Endothelial cell (in vitro differentiated cells): ENCODE data around the gene VAV2. TPM values are rescaled to one million over a fixed set of nuclear protein-coding genes. Genes with fewer than 3 reads are reported as not detected.
A peak's percentile ranks its signal among the peaks of the same experiment; 100 is the strongest.

Experiments used
- DNase-seq: peaks from one replicate; pipeline ENCODE4 v3.0.0; 2021; ENCODE audit warnings: low spot score
- H3K27ac Mint-ChIP-seq: one replicate; pipeline ENCODE4 v1.8.0; 2021; ENCODE audit warnings: mixed read lengths, inconsistent platforms; ENCODE audit not compliant: unreplicated experiment
- H3K27me3 Mint-ChIP-seq: one replicate; pipeline ENCODE4 v1.8.0; 2021; ENCODE audit warnings: mild to moderate bottlenecking, moderate library complexity, mixed read lengths, inconsistent platforms; ENCODE audit not compliant: unreplicated experiment
- H3K36me3 Mint-ChIP-seq: one replicate; pipeline ENCODE4 v1.8.0; 2021; ENCODE audit warnings: mild to moderate bottlenecking, low read depth, mixed read lengths, inconsistent platforms; ENCODE audit not compliant: unreplicated experiment
- H3K4me1 Mint-ChIP-seq: one replicate; pipeline ENCODE4 v1.8.0; 2021; ENCODE audit warnings: mild to moderate bottlenecking, mixed read lengths, inconsistent platforms; ENCODE audit not compliant: unreplicated experiment
- H3K4me3 Mint-ChIP-seq: one replicate; pipeline ENCODE4 v1.8.0; 2021; ENCODE audit warnings: mild to moderate bottlenecking, mixed read lengths, inconsistent platforms; ENCODE audit not compliant: unreplicated experiment
- H3K9me3 Mint-ChIP-seq: one replicate; pipeline ENCODE4 v1.8.0; 2021; ENCODE audit warnings: mixed read lengths, inconsistent platforms; ENCODE audit not compliant: unreplicated experiment
- CTCF ChIP-seq: fragments of 200-600 bp; sonication (generic); IDR thresholded peaks from one replicate; pipeline ENCODE4 v1.5.0; 2021; ENCODE audit warnings: antibody characterized with exemption; ENCODE audit not compliant: unreplicated experiment
- total RNA-seq: library from RNA; stranded (reverse); fragmentation: NEBNext Ultra II Directional; extraction: Animal tissue kit (Norgen Biotek cat#: 25700); gene quantifications from one replicate; pipeline ENCODE4 v1.2.1, GENCODE V29; 2021; ENCODE audit not compliant: unreplicated experiment

The VAV2 gene
- total RNA-seq, 1 donor from 2014 or later: 27.2 TPM

GRCh38 chr9:133718563-133719315, 273.4 kb downstream of the VAV2 start:
- Mint-ChIP-seq H3K9me3 (no peaks in the 10 kb centered on the region), H3K4me3 (no peak overlapping the region), H3K4me1 (no peaks in the 10 kb centered on the region), H3K36me3 (peaks cover 5% of the 10 kb centered on the region), H3K27ac (no peak overlapping the region), H3K27me3 (no peaks in the 10 kb centered on the region)
- TF ChIP-seq CTCF: no peak
- no peak for DNase-seq

GRCh38 chr9:133717113-133718031, 274.8 kb downstream of the VAV2 start:
- no peak overlapping the region for H3K27ac Mint-ChIP-seq
- no peak for TF ChIP-seq CTCF
- no peak overlapping the region for H3K4me3 Mint-ChIP-seq
- no peaks in the 10 kb centered on the region for H3K27me3 Mint-ChIP-seq
- H3K9me3 Mint-ChIP-seq: no peaks in the 10 kb centered on the region
- peak; percentile 2 for DNase-seq
- H3K36me3 Mint-ChIP-seq: peaks cover 5% of the 10 kb centered on the region
- H3K4me1 Mint-ChIP-seq: no peaks in the 10 kb centered on the region

- no peaks in the 10 kb centered on the region for H3K9me3 Mint-ChIP-seq
- H3K4me1 Mint-ChIP-seq: no peaks in the 10 kb centered on the region
- peaks cover 5% of the 10 kb centered on the region for H3K36me3 Mint-ChIP-seq
- no peaks in the 10 kb centered on the region for H3K27me3 Mint-ChIP-seq
- TF ChIP-seq CTCF: no peak
- peak; percentile 2 for DNase-seq
- no peak overlapping the region for H3K27ac Mint-ChIP-seq
- no peak overlapping the region for H3K4me3 Mint-ChIP-seq
Measured at GRCh38 chr9:133716564-133717112, 275.5 kb downstream of the VAV2 start.

- Mint-ChIP-seq H3K27ac (no peak overlapping the region), H3K9me3 (no peaks in the 10 kb centered on the region), H3K4me3 (no peak overlapping the region), H3K4me1 (no peaks in the 10 kb centered on the region), H3K36me3 (peaks cover 5% of the 10 kb centered on the region), H3K27me3 (no peaks in the 10 kb centered on the region)
- TF ChIP-seq CTCF: no peak
- peak; percentile 38 for DNase-seq
Measured at GRCh38 chr9:133715866-133716563, 276.1 kb downstream of the VAV2 start.
